ENCODE results near the gene PHRF1.

GRCh38 chr11:621838-622237 is 45.6 kb downstream of the PHRF1 start:
- no peak for TF ChIP-seq GATA2 (IDR thresholded peaks at IDR 0.05; ENCODE audit: low read depth, low read length)
- no peak for TF ChIP-seq GATA3 (IDR thresholded peaks at IDR 0.05; ENCODE audit: low read depth, low read length)
